GM12878 (cell line): ENCODE data around the gene REPIN1. TPM values are rescaled to one million over a fixed set of nuclear protein-coding genes. Genes with fewer than 3 reads are reported as not detected.

Experiments used
- ATAC-seq: fragments of 200-7000 bp; cut with Tn5 transposase; 3 replicates; pipeline ENCODE4 v1.9.1; 2020; ENCODE audit warnings: mild to moderate bottlenecking, moderate library complexity
- BruUV-seq: library from RNA; stranded (reverse); fragments of 400-500 nt; replicated peaks from 2 replicates; lab custom pipeline; 2021; lab: Mats Ljungman, UMichigan
- CTCF ChIA-PET: fragments of 300-600 bp; sonication (Branson Sonifier 250); formaldehyde crosslinking; extraction: SDS; loops from one replicate; lab custom pipeline; 2021; ENCODE audit warnings: inconsistent platforms; lab: Yijun Ruan, JAX
- POLR2A ChIA-PET: fragments of 350-600 bp; formaldehyde crosslinking; extraction: SDS; loops from one replicate; lab custom pipeline; 2021; ENCODE audit warnings: inconsistent platforms; lab: Charles Lee
- RAD21 ChIA-PET: fragments of 300-600 bp; sonication (Branson Sonifier 250); formaldehyde crosslinking; loops from one replicate; lab custom pipeline; 2023; ENCODE audit warnings: antibody characterized with exemption; ENCODE audit not compliant: unreplicated experiment; lab: Charles Lee
- SMC1A ChIA-PET: fragments of 300-600 bp; sonication (Branson Sonifier 250); formaldehyde crosslinking; loops from one replicate; lab custom pipeline; 2023; ENCODE audit not compliant: unreplicated experiment, uncharacterized antibody; lab: Charles Lee
- DNase-seq: peaks from one replicate; pipeline ENCODE4 v3.0.0-alpha.2; 2011; ENCODE audit warnings: low read depth, low spot score
- FAIRE-seq: peaks from 3 replicates; lab custom pipeline; 2011; peaks lifted over from hg19 to GRCh38; lab: Jason Lieb, UNC
- H2AFZ ChIP-seq: 2 replicates; pipeline ENCODE4 v1.6.0; 2011; ENCODE audit warnings: low read depth, low read length, control low read depth; ENCODE audit not compliant: control insufficient read depth
- H3K27ac ChIP-seq: 2 replicates; pipeline ENCODE4 v1.5.1; 2011; ENCODE audit warnings: control low read depth; ENCODE audit not compliant: control insufficient read depth, insufficient read depth
- H3K27me3 ChIP-seq, 2 experiments: replicated peaks in 1 of 2; 2 replicates each; pipeline versions ENCODE4 v1.6.0 to v1.6.1; 2011; ENCODE audit warnings: low read length in 1 of 2; ENCODE audit not compliant: control insufficient read depth in 2 of 2, insufficient read depth in 2 of 2
- H3K36me3 ChIP-seq, 2 experiments: 2 replicates each; pipeline ENCODE4 v1.5.1; 2011; ENCODE audit warnings: low read length in 1 of 2; ENCODE audit not compliant: control insufficient read depth in 2 of 2, insufficient read depth in 2 of 2
- H3K4me1 ChIP-seq: 2 replicates; pipeline ENCODE4 v1.6.1; 2011; ENCODE audit warnings: mild to moderate bottlenecking, low read length, moderate library complexity, mixed read lengths; ENCODE audit not compliant: control insufficient read depth, insufficient read depth
- H3K4me2 ChIP-seq: 2 replicates; pipeline ENCODE4 v1.6.0; 2011; ENCODE audit warnings: control low read depth; ENCODE audit not compliant: control insufficient read depth, insufficient read depth
- H3K4me3 ChIP-seq: fragments of 200-600 bp; sonication (generic); 2 replicates; pipeline ENCODE4 v1.5.1; 2016
- H3K79me2 ChIP-seq: 2 replicates; pipeline ENCODE4 v1.6.0; 2011; ENCODE audit warnings: low read length; ENCODE audit not compliant: control insufficient read depth, insufficient read depth
- H3K9ac ChIP-seq: 2 replicates; pipeline ENCODE4 v1.8.0; 2011; ENCODE audit warnings: low read length, control low read depth, mixed read lengths; ENCODE audit not compliant: control insufficient read depth, insufficient read depth
- H3K9me3 ChIP-seq: replicated peaks from 3 replicates; pipeline ENCODE4 v1.5.1; 2011; ENCODE audit warnings: mild to moderate bottlenecking, low read length; ENCODE audit not compliant: control insufficient read depth, insufficient read depth
- H4K20me1 ChIP-seq: 2 replicates; pipeline ENCODE4 v1.6.0; 2011; ENCODE audit not compliant: control insufficient read depth, insufficient read depth
- ETV6 ChIP-seq, 2 experiments: fragments of 450-650 bp in 1 of 2; IDR thresholded peaks in 1 of 2; conservative IDR thresholded peaks in 1 of 2; 2 replicates each; pipeline ENCODE4 v1.6.1; 2014; ENCODE audit warnings: antibody characterized with exemption in 1 of 2, borderline replicate concordance in 1 of 2, low read depth in 1 of 2, mild to moderate bottlenecking in 1 of 2, moderate library complexity in 1 of 2
- MTA3 ChIP-seq: IDR thresholded peaks from 2 replicates; pipeline ENCODE4 v1.6.1; 2012; ENCODE audit warnings: low read length, inconsistent platforms, borderline replicate concordance
- NFIC ChIP-seq: IDR thresholded peaks from 2 replicates; pipeline ENCODE4 v1.6.1; 2012; ENCODE audit warnings: low read depth, mild to moderate bottlenecking, inconsistent platforms, low read length, moderate library complexity
- NRF1 ChIP-seq: conservative IDR thresholded peaks from 2 replicates; pipeline ENCODE4 v1.6.1; 2011; ENCODE audit warnings: mild to moderate bottlenecking, low read depth, low read length, improper control_type of control experiment
- PAX5 ChIP-seq: IDR thresholded peaks from 2 replicates; pipeline ENCODE4 v1.6.1; 2011; ENCODE audit warnings: low read depth, low read length, borderline replicate concordance
- POU2F2 ChIP-seq: IDR thresholded peaks from 3 replicates; pipeline ENCODE4 v1.6.1; 2011; ENCODE audit warnings: low read depth, mild to moderate bottlenecking, low read length, borderline replicate concordance
- ZSCAN29 ChIP-seq: fragments of 450-650 bp; IDR thresholded peaks from 2 replicates; pipeline ENCODE4 v1.6.1; 2017; ENCODE audit warnings: mild to moderate bottlenecking, moderate library complexity
- WGBS: methylation state at CpG from one replicate; pipeline ENCODE4 v1.1.6; 2016; ENCODE audit warnings: low lambda C conversion rate; ENCODE audit not compliant: insufficient replicate concordance, insufficient coverage; ENCODE audit errors: missing lambda C conversion rate; 5-methylcytosine and 5-hydroxymethylcytosine counted together
- in situ Hi-C: fragments of 300-500 bp; cut with MboI; formaldehyde crosslinking; loops from 9 replicates; pipeline ENCODE4 v1.14.3; 2018; ENCODE audit warnings: mixed read lengths
- intact Hi-C: fragments of 100-400 bp; cut with micrococcal nuclease; formaldehyde crosslinking; loops from one replicate; pipeline ENCODE4 v1.14.2; 2022; ENCODE audit not compliant: unreplicated experiment
- polyA plus RNA-seq, 11 experiments: library from polyadenylated mRNA; depleted of rRNA in 4 of 11; unstranded in 6 of 11; stranded (reverse) in 5 of 11; fragments of >200 nt; fragmentation: Nextera tagmentation in 4 of 11; fragmentation: Illumina TruSeq in 1 of 11; extraction: Ambion mirVana in 4 of 11; extraction: Trizol in 1 of 11; gene quantifications; 1 replicate in 1 of 11; 2 replicates in 10 of 11; pipeline versions ENCODE4 v1.2.1 to v1.2.3, GENCODE V29; 2011 to 2016; ENCODE audit warnings: inconsistent platforms in 2 of 11, missing spikeins in 2 of 11, low read depth in 1 of 11
- total RNA-seq, 4 experiments: library from RNA; depleted of rRNA in 3 of 4; stranded (reverse); fragments of >200 nt in 3 of 4; fragmentation: Illumina TruSeq in 1 of 4; extraction: Trizol in 1 of 4; gene quantifications; 2 replicates each; pipeline versions ENCODE4 v1.2.1 to v1.2.3, GENCODE V29; 2013 to 2021

The REPIN1 gene
- total and polyA plus RNA-seq, 10 of the 15 experiments (the other 5 are each of a cell fraction or from before 2014, with no cell fraction given) = 5.1 to 172 (median 76.9) TPM

- Histone ChIP-seq H2AFZ (peak overlapping the region; percentile 76), H4K20me1 (no peaks in the 10 kb centered on the region), H3K4me1 (peaks cover 62% of the 10 kb centered on the region), H3K27ac (peak overlapping the region; percentile 89), H3K36me3 (no peaks in the 10 kb centered on the region; a peak in 2 of 4 replicates), H3K79me2 (peaks cover 4% of the 10 kb centered on the region), H3K4me2 (peak overlapping the region; percentile 87), H3K4me3 (peak overlapping the region; percentile 91), H3K9ac (peak overlapping the region; percentile 85), H3K27me3 (no peaks in the 10 kb centered on the region), H3K9me3 (no peaks in the 10 kb centered on the region)
- DNase-seq (no peak), FAIRE-seq (peak; percentile 83), ATAC-seq (no peak)
- intact Hi-C loops = no loop called here
- BruUV-seq = TSS peak; percentile 90
- peak; percentile 24; the same call in 1 of the 2 replicates for TF ChIP-seq PAX5
- 0 out of 3 replicates have a peak, but pooled peaks have one; percentile 32 for TF ChIP-seq POU2F2
- TF ChIP-seq NRF1 = no peak
- TF ChIP-seq ETV6 (conservative IDR thresholded peaks at IDR 0.05 in 1 of 2, IDR thresholded peaks at IDR 0.05 in 1 of 2; ENCODE audit: borderline replicate concordance in 1 of 2, low read depth in 1 of 2) = no peak
- TF ChIP-seq ZSCAN29 = no peak
- no peak for TF ChIP-seq NFIC
- TF ChIP-seq MTA3 = no peak
- in situ Hi-C loops = loop anchor here (25.0 kb wide), 1 partner anchor 342 kb away; no protein-coding TSS in a partner anchor
- SMC1A ChIA-PET = interaction anchor here (0.8 to 7.4 kb wide), 10 partner anchors 9 to 48 kb away, joined by 3 to 48 read pairs (median 8); no protein-coding TSS in a partner anchor
- POLR2A ChIA-PET = interaction anchor here (0.7 to 3.8 kb wide), 9 partner anchors 18 to 37 kb away, joined by 3 to 26 read pairs (median 4); partner anchors contain the start of gene REPIN1
- CTCF ChIA-PET = interaction anchor here (0.7 to 11.6 kb wide), 10 partner anchors 15 to 597 kb away, joined by 3 to 72 read pairs (median 10); partner anchors contain the start of gene REPIN1
- RAD21 ChIA-PET = interaction anchor here (0.6 to 3.6 kb wide), 10 partner anchors 16 to 49 kb away, joined by 3 to 29 read pairs (median 5); partner anchors contain the start of gene REPIN1
- 34% methylated on average over 16 of the region's 16 CpGs for WGBS
Measured at GRCh38 chr7:150404172-150404804, 35.7 kb downstream of the REPIN1 start.
